ENCODE data around the gene ABCD4.

ABCD4 gene

GRCh38 chr14:74240794-74241651, 61.7 kb downstream of the ABCD4 start:
- no peak for DNase-seq
- peak overlapping the region; percentile 36 for H3K4me3 ChIP-seq (ENCODE audit: low read depth, low read length)
- peaks cover 3% of the 10 kb centered on the region for H3K9me3 ChIP-seq (ENCODE audit: severe bottlenecking)
- H3K27ac ChIP-seq: no peak overlapping the region
- TF ChIP-seq, protein P1, sequence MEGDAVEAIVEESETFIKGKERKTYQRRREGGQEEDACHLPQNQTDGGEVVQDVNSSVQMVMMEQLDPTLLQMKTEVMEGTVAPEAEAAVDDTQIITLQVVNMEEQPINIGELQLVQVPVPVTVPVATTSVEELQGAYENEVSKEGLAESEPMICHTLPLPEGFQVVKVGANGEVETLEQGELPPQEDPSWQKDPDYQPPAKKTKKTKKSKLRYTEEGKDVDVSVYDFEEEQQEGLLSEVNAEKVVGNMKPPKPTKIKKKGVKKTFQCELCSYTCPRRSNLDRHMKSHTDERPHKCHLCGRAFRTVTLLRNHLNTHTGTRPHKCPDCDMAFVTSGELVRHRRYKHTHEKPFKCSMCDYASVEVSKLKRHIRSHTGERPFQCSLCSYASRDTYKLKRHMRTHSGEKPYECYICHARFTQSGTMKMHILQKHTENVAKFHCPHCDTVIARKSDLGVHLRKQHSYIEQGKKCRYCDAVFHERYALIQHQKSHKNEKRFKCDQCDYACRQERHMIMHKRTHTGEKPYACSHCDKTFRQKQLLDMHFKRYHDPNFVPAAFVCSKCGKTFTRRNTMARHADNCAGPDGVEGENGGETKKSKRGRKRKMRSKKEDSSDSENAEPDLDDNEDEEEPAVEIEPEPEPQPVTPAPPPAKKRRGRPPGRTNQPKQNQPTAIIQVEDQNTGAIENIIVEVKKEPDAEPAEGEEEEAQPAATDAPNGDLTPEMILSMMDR (IDR thresholded peaks at IDR 0.05; ENCODE audit: low read depth, low read length): no peak
- H3K36me3 ChIP-seq: no peaks in the 10 kb centered on the region
- H3K27me3 ChIP-seq (ENCODE audit: insufficient read depth, low read depth, severe bottlenecking): peaks cover 27% of the 10 kb centered on the region

GRCh38 chr14:74239848-74240793, 62.6 kb downstream of the ABCD4 start:
- peaks cover 27% of the 10 kb centered on the region for H3K27me3 ChIP-seq (ENCODE audit: insufficient read depth, low read depth, severe bottlenecking)

GRCh38 chr14:74238974-74239847, 63.5 kb downstream of the ABCD4 start, which contains the start of gene VSX2:
TSS of gene VSX2 (plus strand) at chr14:74239449. CDS start at chr14:74239562, 113 bp downstream.
- TF ChIP-seq, protein P1 (IDR thresholded peaks at IDR 0.05; ENCODE audit: low read depth, low read length): no peak
- H3K36me3 ChIP-seq: no peaks in the 10 kb centered on the region
- no peak within 1 kb of the TSS for H3K4me3 ChIP-seq (ENCODE audit: low read depth, low read length)
- H3K27me3 ChIP-seq (ENCODE audit: insufficient read depth, low read depth, severe bottlenecking): peaks cover 27% of the 10 kb centered on the region
- no peak for DNase-seq
- H3K27ac ChIP-seq: no peak within 1 kb of the TSS
- peaks cover 3% of the 10 kb centered on the region for H3K9me3 ChIP-seq (ENCODE audit: severe bottlenecking)

More at GRCh38 chr14:74239848-74240793, 62.6 kb downstream of the ABCD4 start:
- Histone ChIP-seq H3K4me3 (ENCODE audit: low read depth, low read length) (peak overlapping the region; percentile 36), H3K9me3 (ENCODE audit: severe bottlenecking) (peaks cover 3% of the 10 kb centered on the region), H3K27ac (no peak overlapping the region), H3K36me3 (no peaks in the 10 kb centered on the region)
- TF ChIP-seq, protein P1 (IDR thresholded peaks at IDR 0.05; ENCODE audit: low read depth, low read length): no peak
- DNase-seq: no peak

DNA sequence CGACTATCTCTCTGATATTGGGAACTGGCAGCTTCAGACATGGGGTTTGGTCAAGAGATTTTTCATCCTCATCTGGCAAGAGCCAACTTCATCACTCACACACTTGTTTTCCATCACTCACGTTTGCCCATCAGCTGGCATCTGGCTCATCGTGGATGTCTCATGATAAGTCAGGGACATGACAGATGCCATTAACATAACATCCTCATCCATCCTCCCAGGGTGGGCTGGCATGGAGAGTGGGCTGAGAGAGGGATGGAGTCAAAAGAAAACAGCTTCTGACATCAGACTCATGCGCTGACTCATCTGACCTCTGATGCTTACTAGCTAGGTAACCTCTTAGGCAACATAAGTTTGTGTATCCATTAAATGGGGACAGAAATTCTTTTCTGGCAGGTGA, 65.3 kb downstream of the ABCD4 start:
- peaks cover 27% of the 10 kb centered on the region for H3K27me3 ChIP-seq (ENCODE audit: insufficient read depth, low read depth, severe bottlenecking)
- no peaks in the 10 kb centered on the region for H3K36me3 ChIP-seq
- DNase-seq: no peak

More for the DNA sequence above, 65.3 kb downstream of the ABCD4 start:
- H3K9me3 ChIP-seq (ENCODE audit: severe bottlenecking): peaks cover 3% of the 10 kb centered on the region
- H3K27ac ChIP-seq: no peak overlapping the region
- H3K4me3 ChIP-seq (ENCODE audit: low read depth, low read length): no peak overlapping the region
- TF ChIP-seq, protein P1 (IDR thresholded peaks at IDR 0.05; ENCODE audit: low read depth, low read length): no peak
